IPS-15b (cell line): Measurements from ENCODE around the gene KDM7A.
"Not testable (repeated sequence)": the region's sequence is repeated elsewhere in the genome, so short reads cannot be mapped to it uniquely, and the experiment has no call there.

ENCODE experiments used
- H3K27me3 ChIP-seq: one replicate; pipeline ENCODE4 v1.6.1; 2013; ENCODE audit warnings: low read length; ENCODE audit not compliant: control insufficient read depth, insufficient read depth
- H3K36me3 ChIP-seq: one replicate; pipeline ENCODE4 v1.6.1; 2013; ENCODE audit warnings: low read length; ENCODE audit not compliant: control insufficient read depth, insufficient read depth
- H3K4me1 ChIP-seq: one replicate; pipeline ENCODE4 v1.6.1; 2013; ENCODE audit warnings: mild to moderate bottlenecking, low read length; ENCODE audit not compliant: control insufficient read depth, insufficient read depth
- H3K4me3 ChIP-seq: one replicate; pipeline ENCODE4 v1.5.1; 2013; ENCODE audit warnings: low read depth, low read length
- H3K9ac ChIP-seq: one replicate; pipeline ENCODE4 v1.6.1; 2013; ENCODE audit warnings: low read depth, mild to moderate bottlenecking, low read length
- H3K9me3 ChIP-seq: one replicate; pipeline ENCODE4 v1.6.1; 2013; ENCODE audit warnings: mild to moderate bottlenecking, low read length; ENCODE audit not compliant: control insufficient read depth, insufficient read depth

The KDM7A gene

GRCh38 chr7:140213684-140214074, 36.9 kb upstream of the KDM7A start:
- H3K36me3 ChIP-seq: no peaks in the 10 kb centered on the region
- no peaks in the 10 kb centered on the region for H3K27me3 ChIP-seq
- no peaks in the 10 kb centered on the region for H3K9me3 ChIP-seq
- no peak overlapping the region for H3K4me3 ChIP-seq
- H3K4me1 ChIP-seq: no peaks in the 10 kb centered on the region
- no peak overlapping the region for H3K9ac ChIP-seq

DNA sequence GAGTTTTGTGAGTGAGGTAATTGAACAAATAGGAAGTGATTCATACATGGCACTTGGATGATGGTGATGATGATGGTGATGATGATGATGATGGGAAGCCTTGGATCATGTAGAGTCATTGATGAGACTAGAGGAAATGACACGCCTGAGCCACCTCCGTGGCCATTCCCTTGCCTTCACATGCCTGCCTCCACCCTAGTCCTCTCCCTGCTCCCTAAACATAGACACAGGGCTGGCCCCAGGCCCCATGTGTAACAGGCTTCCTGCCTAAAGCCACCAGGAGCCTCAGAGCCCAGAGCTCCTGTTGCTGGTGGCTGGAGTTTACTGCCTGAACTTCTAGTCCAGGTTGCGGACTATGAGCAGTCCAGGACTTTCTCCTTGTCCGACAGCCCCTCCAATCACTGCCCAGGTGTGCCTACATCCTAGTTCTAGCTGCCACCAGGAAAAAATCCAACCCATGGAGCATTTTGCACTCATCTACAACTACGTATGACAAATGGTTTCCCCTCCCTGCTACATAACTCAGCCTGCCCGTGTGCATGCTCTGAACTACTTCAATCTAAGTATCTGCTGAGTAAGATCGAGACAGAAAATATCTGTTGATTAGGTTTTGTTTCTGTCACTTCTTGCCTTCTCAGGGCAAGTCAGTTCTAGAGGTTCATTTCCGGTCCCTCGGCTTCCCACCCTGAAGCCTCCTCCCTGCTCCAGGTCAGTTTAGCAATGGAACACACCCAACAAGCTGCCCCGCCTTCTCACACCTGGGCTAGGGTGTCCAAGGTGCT, 35.5 kb upstream of the KDM7A start:
- no peaks in the 10 kb centered on the region for H3K27me3 ChIP-seq
- no peaks in the 10 kb centered on the region for H3K36me3 ChIP-seq
- no peaks in the 10 kb centered on the region for H3K9me3 ChIP-seq
- no peak overlapping the region for H3K4me3 ChIP-seq
- H3K4me1 ChIP-seq: no peaks in the 10 kb centered on the region
- H3K9ac ChIP-seq: no peak overlapping the region

DNA sequence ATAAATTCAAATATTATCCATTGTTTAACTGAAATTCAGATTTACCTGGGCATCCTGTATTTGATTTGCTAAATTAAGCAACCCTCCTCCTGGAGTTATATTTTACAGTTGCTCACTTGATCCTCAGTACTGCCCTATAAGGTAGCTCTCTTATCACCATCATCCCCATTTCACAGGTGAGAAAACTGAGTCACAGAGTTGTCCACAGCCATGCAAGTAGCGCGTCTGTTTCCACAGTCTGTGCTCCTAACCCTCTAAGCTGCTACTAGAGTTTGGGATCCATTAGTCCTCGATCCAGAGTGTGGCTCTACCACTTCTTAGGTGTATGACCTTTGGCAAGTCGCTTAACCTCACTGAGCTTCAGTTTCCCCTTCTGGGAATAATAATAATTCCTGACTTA, 34.9 kb upstream of the KDM7A start:
- no peaks in the 10 kb centered on the region for H3K4me1 ChIP-seq

DNA sequence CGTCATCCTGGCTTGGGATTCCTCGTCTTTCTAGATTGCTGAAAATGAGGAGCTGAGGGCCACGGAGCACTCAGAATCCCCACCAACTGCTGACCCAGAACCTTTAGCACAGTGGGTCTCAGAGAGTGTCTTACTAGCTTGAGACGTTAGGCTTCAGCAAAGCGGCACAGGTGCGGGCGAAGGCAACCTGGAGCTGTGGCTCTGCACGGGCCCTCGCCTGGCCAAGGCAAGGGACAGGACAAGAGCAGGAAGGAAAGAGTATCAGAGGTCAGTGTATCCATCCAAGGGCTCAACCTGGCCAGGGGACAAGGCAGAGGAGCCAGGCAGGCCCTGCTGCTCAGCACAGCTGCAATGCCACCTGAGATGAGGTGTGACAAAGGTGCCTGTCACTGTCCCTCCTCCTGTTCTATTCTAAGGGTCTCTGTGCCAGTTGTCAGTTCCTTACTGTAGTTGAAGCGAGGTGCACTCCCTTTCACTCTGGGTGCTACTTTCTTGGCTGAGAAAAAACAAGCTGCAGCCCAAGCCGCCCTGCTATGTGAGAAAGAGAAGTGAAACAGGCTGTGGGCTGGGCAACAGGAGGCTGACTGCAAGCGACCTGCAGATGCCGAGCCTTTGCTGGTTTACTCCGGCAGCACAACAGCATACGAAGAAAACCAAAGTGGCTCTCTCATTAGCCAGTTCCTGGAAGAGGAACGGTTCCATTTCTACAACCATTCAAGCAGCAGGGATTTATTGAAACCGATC, 33.3 kb upstream of the KDM7A start:
- Histone ChIP-seq H3K9ac (no peak overlapping the region), H3K9me3 (no peaks in the 10 kb centered on the region), H3K4me3 (no peak overlapping the region), H3K4me1 (peaks cover 3% of the 10 kb centered on the region), H3K36me3 (no peaks in the 10 kb centered on the region), H3K27me3 (no peaks in the 10 kb centered on the region)

More for the DNA sequence above, 34.9 kb upstream of the KDM7A start:
- no peak overlapping the region for H3K9ac ChIP-seq
- H3K36me3 ChIP-seq: no peaks in the 10 kb centered on the region
- H3K9me3 ChIP-seq: no peaks in the 10 kb centered on the region
- H3K27me3 ChIP-seq: no peaks in the 10 kb centered on the region
- H3K4me3 ChIP-seq: no peak overlapping the region

GRCh38 chr7:140206616-140207389, 30.0 kb upstream of the KDM7A start:
- no peaks in the 10 kb centered on the region for H3K27me3 ChIP-seq
- no peak overlapping the region for H3K9ac ChIP-seq
- H3K36me3 ChIP-seq: no peaks in the 10 kb centered on the region
- peaks cover 5% of the 10 kb centered on the region for H3K4me1 ChIP-seq
- no peaks in the 10 kb centered on the region for H3K9me3 ChIP-seq
- H3K4me3 ChIP-seq: no peak overlapping the region

DNA sequence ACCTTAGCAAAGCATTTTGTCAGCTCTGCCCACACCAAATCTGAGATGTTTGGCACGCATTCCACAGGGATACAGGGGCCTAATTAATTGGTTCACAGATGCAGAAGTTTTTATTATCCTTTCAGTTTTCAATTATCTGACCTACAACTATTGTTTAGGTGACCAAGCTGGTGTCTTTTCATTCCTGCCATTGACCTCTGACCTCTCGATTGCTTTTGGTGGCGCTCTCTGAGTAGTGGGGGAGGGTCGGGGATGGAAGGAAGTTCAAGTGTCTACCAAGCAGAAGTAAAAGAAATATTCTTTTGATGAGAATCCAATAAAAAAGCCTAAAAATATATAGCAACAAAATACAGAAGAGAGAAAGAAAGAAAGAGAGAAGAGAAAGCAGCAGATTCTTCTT, 28.8 kb upstream of the KDM7A start:
- H3K9ac ChIP-seq: no peak overlapping the region
- H3K27me3 ChIP-seq: no peaks in the 10 kb centered on the region
- H3K36me3 ChIP-seq: no peaks in the 10 kb centered on the region
- peaks cover 5% of the 10 kb centered on the region for H3K4me1 ChIP-seq
- no peaks in the 10 kb centered on the region for H3K9me3 ChIP-seq
- H3K4me3 ChIP-seq: no peak overlapping the region

- Histone ChIP-seq H3K4me1 (peaks cover 5% of the 10 kb centered on the region), H3K9me3 (no peaks in the 10 kb centered on the region)
Measured at GRCh38 chr7:140203556-140203955, 26.8 kb upstream of the KDM7A start.

GRCh38 chr7:140202942-140203341, 26.2 kb upstream of the KDM7A start:
- H3K27me3 ChIP-seq, H3K4me1 ChIP-seq, H3K9ac ChIP-seq, H3K9me3 ChIP-seq, H3K4me3 ChIP-seq, H3K36me3 ChIP-seq: not testable (repeated sequence)

More at GRCh38 chr7:140203556-140203955, 26.8 kb upstream of the KDM7A start:
- no peaks in the 10 kb centered on the region for H3K36me3 ChIP-seq
- no peak overlapping the region for H3K9ac ChIP-seq
- H3K27me3 ChIP-seq: no peaks in the 10 kb centered on the region
- H3K4me3 ChIP-seq: no peak overlapping the region

GRCh38 chr7:140201393-140201792, 24.6 kb upstream of the KDM7A start:
- H3K4me1 ChIP-seq: peaks cover 5% of the 10 kb centered on the region
- H3K4me3 ChIP-seq: no peak overlapping the region
- H3K27me3 ChIP-seq: no peaks in the 10 kb centered on the region
- no peaks in the 10 kb centered on the region for H3K36me3 ChIP-seq
- H3K9ac ChIP-seq: no peak overlapping the region
- no peaks in the 10 kb centered on the region for H3K9me3 ChIP-seq

DNA sequence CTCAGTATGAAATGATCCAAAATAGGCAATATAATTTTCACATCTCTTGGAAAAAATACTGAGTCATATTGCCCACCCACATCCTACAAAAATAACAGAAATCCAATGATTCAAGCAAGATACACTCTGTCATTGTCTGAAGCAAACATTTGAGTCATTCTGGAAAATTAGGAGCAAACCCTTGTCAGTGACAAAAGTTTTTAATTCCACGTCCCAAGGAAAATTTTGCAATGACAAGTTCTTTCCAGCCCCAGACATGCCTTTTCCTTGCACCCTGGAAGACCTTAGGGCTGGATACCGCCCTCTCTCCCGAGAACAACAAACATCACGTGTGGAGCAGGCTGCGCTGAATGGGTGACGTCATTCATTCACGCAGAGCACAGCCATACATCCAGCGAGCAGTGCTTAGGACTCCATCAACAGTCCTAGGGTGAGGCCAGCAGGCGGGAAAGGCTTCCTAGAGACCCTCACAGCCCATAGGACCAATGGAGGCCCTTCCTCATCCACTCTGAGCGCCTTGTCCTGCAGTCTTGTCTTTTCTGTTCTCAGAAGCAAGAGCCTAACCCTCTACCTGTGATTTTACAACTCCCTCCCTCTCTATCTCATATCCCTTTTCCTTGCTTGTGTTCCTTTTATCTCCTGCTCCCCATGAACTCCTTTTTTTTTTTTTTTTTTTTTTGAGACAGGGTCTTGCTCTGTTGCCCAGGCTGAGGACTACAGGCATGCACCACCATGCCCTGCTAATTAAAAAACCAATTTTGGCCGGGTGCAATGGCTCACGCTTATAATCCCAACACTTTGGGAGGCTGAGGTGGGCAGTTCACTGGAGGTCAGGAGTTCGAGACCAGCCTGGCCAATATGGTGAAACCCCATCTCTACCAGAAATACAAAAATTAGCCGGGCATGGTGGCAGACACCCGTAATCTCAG, 23.5 kb upstream of the KDM7A start:
- Histone ChIP-seq H3K4me1 (peaks cover 5% of the 10 kb centered on the region), H3K4me3 (no peak overlapping the region), H3K9ac (no peak overlapping the region), H3K9me3 (no peaks in the 10 kb centered on the region), H3K36me3 (no peaks in the 10 kb centered on the region), H3K27me3 (no peaks in the 10 kb centered on the region)

- no peak overlapping the region for H3K9ac ChIP-seq
- no peaks in the 10 kb centered on the region for H3K36me3 ChIP-seq
- H3K9me3 ChIP-seq: no peaks in the 10 kb centered on the region
- no peak overlapping the region for H3K4me3 ChIP-seq
- no peaks in the 10 kb centered on the region for H3K4me1 ChIP-seq
- H3K27me3 ChIP-seq: no peaks in the 10 kb centered on the region
Measured at GRCh38 chr7:140197938-140198337, 21.2 kb upstream of the KDM7A start.
